DMS 273 (cell line): ENCODE measurements around the gene KLHL30.

Source experiments
- DNase-seq: peaks from one replicate; lab custom pipeline; 2025; ENCODE audit not compliant: unreplicated experiment; lab: John Stamatoyannopoulos, UW

Gene KLHL30

GRCh38 chr2:238144262-238144661, 5.8 kb downstream of the KLHL30 start:
- no peak for DNase-seq

- no peak for DNase-seq
Measured at GRCh38 chr2:238145046-238145445, 6.6 kb downstream of the KLHL30 start.

GRCh38 chr2:238145851-238146250, 7.4 kb downstream of the KLHL30 start:
- no peak for DNase-seq

- no peak for DNase-seq
Measured at GRCh38 chr2:238146884-238147544, 8.5 kb downstream of the KLHL30 start.

- no peak for DNase-seq
Measured at GRCh38 chr2:238148981-238149380, 10.5 kb downstream of the KLHL30 start.

- no peak for DNase-seq
Measured at GRCh38 chr2:238149841-238150572, 11.5 kb downstream of the KLHL30 start.

GRCh38 chr2:238150686-238151085, 12.2 kb downstream of the KLHL30 start:
- DNase-seq = no peak

- no peak for DNase-seq
Measured at GRCh38 chr2:238151205-238151604, 12.7 kb downstream of the KLHL30 start.

GRCh38 chr2:238151628-238152235, 13.3 kb downstream of the KLHL30 start:
- DNase-seq = no peak

- no peak for DNase-seq
Measured at GRCh38 chr2:238152771-238153688, 14.6 kb downstream of the KLHL30 start.

- DNase-seq = no peak
Measured at GRCh38 chr2:238154570-238154969, 16.1 kb downstream of the KLHL30 start.

GRCh38 chr2:238155051-238155760, 16.7 kb downstream of the KLHL30 start:
- no peak for DNase-seq

- no peak for DNase-seq
Measured at GRCh38 chr2:238155761-238156694, 17.6 kb downstream of the KLHL30 start.

GRCh38 chr2:238157506-238158017, 19.1 kb downstream of the KLHL30 start:
- no peak for DNase-seq

- DNase-seq = no peak
Measured at GRCh38 chr2:238158018-238158508, 19.6 kb downstream of the KLHL30 start.

- peak; percentile 88 for DNase-seq
Measured at GRCh38 chr2:238158509-238159070, 20.1 kb downstream of the KLHL30 start, which contains the start of gene ERFE. ERFE (plus strand) TSS chr2:238158970; CDS start chr2:238159008, 38 bp downstream.

- DNase-seq = peak; percentile 63
Measured at GRCh38 chr2:238159071-238159539, 20.6 kb downstream of the KLHL30 start.

- DNase-seq = no peak
Measured at GRCh38 chr2:238159661-238160205, 21.3 kb downstream of the KLHL30 start.
